Testis (tissue), 3 donors: ENCODE results near the gene SRPK3. TPM values are rescaled to one million over a fixed set of nuclear protein-coding genes. Genes with fewer than 3 reads are reported as not detected.

Source experiments
- DNase-seq: peaks from one replicate; pipeline ENCODE4 v3.0.0-alpha.2; 2019
- H3K27ac ChIP-seq, 2 donors: fragments of 200-600 bp; sonication (generic); one replicate each; pipeline ENCODE4 v1.5.1; 2019
- H3K27me3 ChIP-seq: fragments of 200-600 bp; sonication (generic); one replicate; pipeline ENCODE4 v1.5.1; 2019
- H3K36me3 ChIP-seq: fragments of 200-600 bp; sonication (generic); one replicate; pipeline ENCODE4 v1.5.1; 2017; ENCODE audit warnings: low read depth; ENCODE audit errors: missing control alignments
- H3K4me1 ChIP-seq: fragments of 200-600 bp; sonication (generic); one replicate; pipeline ENCODE4 v1.5.1; 2019
- H3K4me3 ChIP-seq, 2 donors: fragments of 200-600 bp; sonication (generic); one replicate each; pipeline ENCODE4 v1.5.1; 2017 to 2019
- H3K9me3 ChIP-seq: fragments of 200-600 bp; sonication (generic); one replicate; pipeline ENCODE4 v1.5.1; 2017
- CTCF ChIP-seq, 3 experiments: fragments of 450-650 bp in 2 of 3; fragments of 200-600 bp in 1 of 3; sonication (generic) in 1 of 3; IDR thresholded peaks; one replicate each; pipeline ENCODE4 v1.5.1; 2016 to 2019; ENCODE audit warnings: antibody characterized with exemption in 3 of 3, mild to moderate bottlenecking in 2 of 3, moderate library complexity in 1 of 3
- POLR2A ChIP-seq: fragments of 450-650 bp; IDR thresholded peaks from one replicate; pipeline ENCODE4 v1.6.1; 2017; ENCODE audit warnings: antibody characterized with exemption, mild to moderate bottlenecking, moderate library complexity
- WGBS, 2 donors: methylation state at CpG; one replicate each; pipeline ENCODE4 v1.1.5; 2018; 5-methylcytosine and 5-hydroxymethylcytosine counted together
- intact Hi-C: fragments of 100-400 bp; cut with DNase I; formaldehyde crosslinking; loops from one replicate; pipeline ENCODE4 v1.15.1; 2023; ENCODE audit warnings: low total_unique reads
- polyA plus RNA-seq: library from polyadenylated mRNA; stranded (reverse); fragments of 350-450 nt; fragmentation: Illumina TruSeq; extraction: RNeasy Lipid Tissue Mini Kit (QIAGEN cat#74804); gene quantifications from one replicate; pipeline ENCODE4 v1.2.3, GENCODE V29; 2014; ENCODE audit warnings: low read depth, low replicate concordance; ENCODE audit not compliant: insufficient read depth
- total RNA-seq, 2 donors: library from RNA; depleted of rRNA; stranded (reverse); fragments of >200 nt; gene quantifications; one replicate each; pipeline ENCODE4 v1.2.3, GENCODE V29; 2016

SRPK3 gene
- total and polyA plus RNA-seq, 3 donors from 2014 or later: 0.62 to 2.2 (median 1.3) TPM

DNA sequence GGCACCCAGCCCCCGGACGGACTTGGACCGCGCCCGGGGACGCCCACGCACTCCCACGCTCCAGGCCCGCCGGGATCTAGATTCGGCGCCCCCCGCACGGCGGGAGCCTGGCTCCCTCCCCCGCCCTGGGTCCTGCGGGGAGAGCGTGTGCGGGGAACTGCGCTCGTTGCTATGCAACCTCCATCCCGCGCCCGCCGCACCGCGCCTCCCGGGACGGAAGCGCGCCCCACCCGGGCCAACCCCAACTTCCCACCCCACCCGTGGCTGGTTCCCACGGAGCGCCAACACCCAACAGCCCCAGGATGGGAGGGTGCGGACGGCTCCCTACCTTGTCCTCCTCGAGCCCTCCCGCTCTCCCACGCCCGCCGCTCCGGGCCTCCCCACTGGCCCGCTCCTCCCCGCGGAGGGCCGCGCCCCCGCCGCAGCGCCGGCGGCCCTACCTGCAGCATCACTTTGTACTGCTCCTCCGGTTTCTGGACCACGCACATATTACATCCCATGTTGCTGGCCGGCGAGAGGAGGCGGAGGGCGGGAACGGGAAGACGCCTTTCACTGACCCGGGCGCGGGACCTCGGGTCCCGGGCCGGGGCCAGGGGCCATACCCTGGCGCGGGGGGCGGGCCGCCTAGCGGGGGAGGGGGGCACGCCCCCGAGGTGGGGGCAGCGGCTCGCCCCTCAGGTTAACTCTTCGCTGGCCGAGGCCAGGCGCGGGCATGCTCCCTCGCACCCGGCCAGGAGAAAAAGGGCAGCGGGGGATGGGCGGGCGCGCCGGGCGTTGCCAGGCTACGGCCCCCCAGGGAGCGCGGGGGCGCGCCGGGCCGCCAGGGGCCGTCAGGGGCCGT, 49.2 kb downstream of the SRPK3 start, which contains the start of gene PDZD4:
Gene PDZD4, minus strand, starts transcription at position 746 of the 841 bp plus-strand sequence. Its CDS starts 246 bp downstream, at position 500.
- no peak within 1 kb of the TSS for H3K27ac ChIP-seq
- H3K9me3 ChIP-seq: no peaks in the 10 kb centered on the region
- H3K4me3 ChIP-seq: peak within 1 kb of the TSS; percentile 4 to 44
- TF ChIP-seq CTCF (IDR thresholded peaks at IDR 0.05) (no peak), POLR2A (no peak)
- 0% methylated on average over 3 of the region's 97 CpGs; no CpG with 5 or more reads in 1 of the 2 donors for whole genome bisulfite sequencing, 2 donors
- intact Hi-C loops: no loop called here
- H3K36me3 ChIP-seq: no peaks in the 10 kb centered on the region
- no peaks in the 10 kb centered on the region for H3K27me3 ChIP-seq
- H3K4me1 ChIP-seq: peaks cover 4% of the 10 kb centered on the region
- DNase-seq: no peak

DNA sequence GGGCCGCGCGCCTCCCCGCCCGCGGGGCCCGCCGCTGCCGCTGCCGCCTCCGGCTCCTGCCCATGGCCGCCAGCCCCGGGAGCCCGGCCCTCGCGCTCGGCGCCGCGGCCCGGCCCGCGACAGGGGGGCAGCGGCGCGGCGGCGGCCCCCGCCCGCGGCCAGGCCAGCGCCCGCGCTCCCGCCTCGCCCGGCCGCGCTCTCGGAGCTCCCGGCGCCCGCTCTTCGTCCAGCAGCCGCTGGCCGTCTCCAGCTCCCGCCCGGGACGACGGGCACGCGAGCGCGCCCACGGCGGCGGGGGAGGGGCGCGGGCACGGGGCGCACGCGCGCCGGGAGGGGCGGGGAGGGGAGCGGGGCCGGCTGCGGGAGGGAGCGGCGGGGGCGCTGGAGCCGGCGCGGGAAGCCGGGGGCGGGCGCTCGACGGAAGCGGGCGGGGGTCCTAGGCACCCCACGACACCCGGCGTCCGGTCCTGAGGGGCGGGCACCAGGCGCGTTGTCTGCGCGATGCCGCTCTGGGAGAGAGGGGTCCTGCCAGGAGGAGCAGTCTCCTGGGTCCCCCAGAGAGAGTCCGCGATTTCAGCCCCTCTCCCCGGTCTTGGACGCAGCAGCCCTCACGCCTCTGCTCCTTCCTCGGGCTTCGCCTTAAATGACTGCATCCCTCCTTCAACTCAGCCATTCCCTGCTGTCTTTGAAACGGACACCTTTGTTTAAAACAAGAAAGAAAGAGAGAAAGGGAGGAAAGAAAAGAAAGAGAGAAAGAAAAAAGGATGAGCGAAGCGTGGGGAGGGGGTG, 50.0 kb downstream of the SRPK3 start:
- intact Hi-C loops: no loop called here
- TF ChIP-seq POLR2A: no peak
- Histone ChIP-seq H3K4me3 (no peak overlapping the region), H3K27me3 (no peaks in the 10 kb centered on the region), H3K27ac (no peak overlapping the region), H3K36me3 (no peaks in the 10 kb centered on the region), H3K9me3 (no peaks in the 10 kb centered on the region), H3K4me1 (peaks cover 4% of the 10 kb centered on the region)
- no peak for DNase-seq
- 7 to 24% methylated on average over 4 to 8 of the region's 102 CpGs for WGBS, 2 donors

DNA sequence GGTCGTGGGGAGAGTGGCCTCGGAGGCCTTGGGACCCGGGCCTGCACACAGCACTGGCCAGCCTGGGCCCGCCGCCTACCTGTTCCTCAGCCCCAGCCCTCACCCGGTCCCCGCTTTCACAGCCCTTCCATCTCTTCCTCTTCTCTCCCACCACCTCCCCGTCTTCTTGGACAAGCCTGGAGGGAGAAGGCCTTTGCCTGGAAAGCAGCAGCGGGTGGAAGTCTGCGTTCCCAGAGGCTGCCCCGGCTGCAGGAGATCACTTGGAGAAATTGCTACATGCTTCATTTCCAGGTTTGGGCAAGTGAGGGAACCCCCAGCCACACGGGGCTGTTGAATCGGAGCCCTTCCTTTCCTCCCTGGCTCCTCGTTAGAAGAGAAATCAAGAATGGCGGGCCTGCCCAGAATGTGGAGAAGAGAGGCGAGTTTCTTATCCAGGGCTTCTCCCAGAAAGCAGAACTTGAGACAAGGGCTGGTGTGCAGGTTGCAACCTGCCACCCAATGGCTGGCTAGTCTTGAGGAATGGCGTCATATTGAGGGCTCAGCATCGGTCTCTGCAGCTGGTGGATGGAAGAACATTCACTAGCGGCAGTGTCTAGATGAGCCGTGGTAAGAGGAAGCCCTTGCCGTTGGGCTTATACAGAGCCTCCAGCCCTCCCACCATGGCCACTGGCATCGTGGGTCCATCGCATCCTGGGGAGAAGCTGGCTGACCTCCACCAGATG, 50.7 kb downstream of the SRPK3 start:
- H3K9me3 ChIP-seq: no peaks in the 10 kb centered on the region
- intact Hi-C loops: no loop called here
- no peak for DNase-seq
- no peak for TF ChIP-seq CTCF (IDR thresholded peaks at IDR 0.05)
- TF ChIP-seq POLR2A: no peak
- H3K27ac ChIP-seq: no peak overlapping the region
- H3K4me1 ChIP-seq: peaks cover 4% of the 10 kb centered on the region
- WGBS, 2 donors: 40 to 47% methylated on average over 1 to 21 of the region's 23 CpGs
- no peaks in the 10 kb centered on the region for H3K27me3 ChIP-seq
- H3K36me3 ChIP-seq: no peaks in the 10 kb centered on the region
- H3K4me3 ChIP-seq: no peak overlapping the region

DNA sequence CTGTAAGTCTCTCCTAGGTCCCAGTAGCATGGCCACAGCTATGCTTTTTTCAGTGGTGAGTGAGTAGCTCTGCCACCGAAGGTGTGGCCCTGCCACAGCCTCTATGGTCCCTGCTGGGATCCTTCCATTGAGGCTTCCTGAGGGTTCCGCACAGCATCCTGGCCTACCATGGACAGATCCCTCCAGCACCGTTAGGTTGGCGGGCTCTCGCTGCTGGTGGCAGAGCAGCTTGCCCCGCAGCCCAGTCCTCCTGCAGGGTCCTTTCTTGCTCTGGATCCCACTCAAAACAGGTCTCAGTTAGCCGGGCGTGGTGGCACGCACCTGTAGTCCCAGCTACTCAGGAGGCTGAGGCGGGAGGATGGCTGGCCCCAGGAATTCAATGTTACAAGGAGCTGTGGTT, 51.9 kb downstream of the SRPK3 start:
- 92% methylated on average over 10 of the region's 10 CpGs; no CpG with 5 or more reads in 1 of the 2 donors for WGBS, 2 donors
- H3K27me3 ChIP-seq: no peaks in the 10 kb centered on the region
- H3K27ac ChIP-seq: no peak overlapping the region
- no peaks in the 10 kb centered on the region for H3K36me3 ChIP-seq
- H3K9me3 ChIP-seq: no peaks in the 10 kb centered on the region
- DNase-seq: no peak
- no peak overlapping the region for H3K4me3 ChIP-seq
- TF ChIP-seq CTCF (IDR thresholded peaks at IDR 0.05) (no peak), POLR2A (no peak)
- H3K4me1 ChIP-seq: peaks cover 4% of the 10 kb centered on the region
- intact Hi-C loops: no loop called here

Other genes starting within 250 kb of the SRPK3 start
- gene CCNQ, start 181.9 kb upstream of the SRPK3 start, total RNA-seq: 10 to 100 TPM; 26.9 to 27.6 TPM
- gene CCNQ, start 181.9 kb upstream of the SRPK3 start, polyA plus RNA-seq: 19.6 TPM
- gene DUSP9, start 133.8 kb upstream of the SRPK3 start, total RNA-seq: 10 to 100 TPM in 1 of 2 donors, 1 to 10 TPM in 1; 6.2 to 10.2 TPM
- 2.5 TPM for gene DUSP9, start 133.8 kb upstream of the SRPK3 start, polyA plus RNA-seq
- 10 to 100 TPM; 41.0 to 51.5 TPM for gene PNCK, start 107.2 kb upstream of the SRPK3 start, total RNA-seq
- 19.9 TPM for gene PNCK, start 107.2 kb upstream of the SRPK3 start, polyA plus RNA-seq
- 100 to 1,000 TPM in 1 of 2 donors, 10 to 100 TPM in 1; 91.3 to 107 TPM for gene SLC6A8, start 93.1 kb upstream of the SRPK3 start, total RNA-seq
- gene SLC6A8, start 93.1 kb upstream of the SRPK3 start, polyA plus RNA-seq: 73.5 TPM
- 100 to 1,000 TPM; 149 to 153 TPM for gene BCAP31, start 56.7 kb upstream of the SRPK3 start, total RNA-seq
- gene BCAP31, start 56.7 kb upstream of the SRPK3 start, polyA plus RNA-seq: 222 TPM
- gene ABCD1, start 56.2 kb upstream of the SRPK3 start, total RNA-seq: 100 to 1,000 TPM in 1 of 2 donors, 10 to 100 TPM in 1; 84.4 to 112 TPM
- 34.3 TPM for gene ABCD1, start 56.2 kb upstream of the SRPK3 start, polyA plus RNA-seq
- 10 to 100 TPM; 49.3 to 57.9 TPM for gene PLXNB3, start 16.8 kb upstream of the SRPK3 start, total RNA-seq
- gene PLXNB3, start 16.8 kb upstream of the SRPK3 start, polyA plus RNA-seq: 28.0 TPM
- 10 to 100 TPM; 74.9 to 83.1 TPM for gene IDH3G, start 13.3 kb downstream of the SRPK3 start, total RNA-seq
- gene IDH3G, start 13.3 kb downstream of the SRPK3 start, polyA plus RNA-seq: 52.4 TPM
- gene SSR4, start 13.6 kb downstream of the SRPK3 start, total RNA-seq: 100 to 1,000 TPM; 246 to 294 TPM
- gene SSR4, start 13.6 kb downstream of the SRPK3 start, polyA plus RNA-seq: 275 TPM
- gene PDZD4, start 49.5 kb downstream of the SRPK3 start, total RNA-seq: 10 to 100 TPM; 13.5 to 17.2 TPM
- 11.2 TPM for gene PDZD4, start 49.5 kb downstream of the SRPK3 start, polyA plus RNA-seq
- 1 to 10 TPM; 1.7 to 4.5 TPM for gene L1CAM, start 105.1 kb downstream of the SRPK3 start, total RNA-seq
- 2.5 TPM for gene L1CAM, start 105.1 kb downstream of the SRPK3 start, polyA plus RNA-seq
- 1 to 10 TPM in 1 of 2 donors, under 1 TPM in 1; 0.74 to 1.1 TPM for gene AVPR2, start 123.6 kb downstream of the SRPK3 start, total RNA-seq
- gene AVPR2, start 123.6 kb downstream of the SRPK3 start, polyA plus RNA-seq: 1.3 TPM
- 10 to 100 TPM; 34.6 to 41.3 TPM for gene ARHGAP4, start 145.2 kb downstream of the SRPK3 start, total RNA-seq
- gene ARHGAP4, start 145.2 kb downstream of the SRPK3 start, polyA plus RNA-seq: 25.6 TPM
- gene NAA10, start 154.0 kb downstream of the SRPK3 start, total RNA-seq: 10 to 100 TPM; 46.7 to 52.8 TPM
- gene NAA10, start 154.0 kb downstream of the SRPK3 start, polyA plus RNA-seq: 33.9 TPM
- 1 to 10 TPM; 2.8 to 3.4 TPM for gene RENBP, start 163.6 kb downstream of the SRPK3 start, total RNA-seq
- gene RENBP, start 163.6 kb downstream of the SRPK3 start, polyA plus RNA-seq: 4.8 TPM
- gene HCFC1, start 190.8 kb downstream of the SRPK3 start, total RNA-seq: 100 to 1,000 TPM; 102 to 115 TPM
- 32.3 TPM for gene HCFC1, start 190.8 kb downstream of the SRPK3 start, polyA plus RNA-seq
- 10 to 100 TPM; 13.1 to 15.7 TPM for gene TMEM187, start 191.7 kb downstream of the SRPK3 start, total RNA-seq
- 6.1 TPM for gene TMEM187, start 191.7 kb downstream of the SRPK3 start, polyA plus RNA-seq
- gene IRAK1, start 238.9 kb downstream of the SRPK3 start, total RNA-seq: 10 to 100 TPM; 77.6 to 90.8 TPM
- gene IRAK1, start 238.9 kb downstream of the SRPK3 start, polyA plus RNA-seq: 48.6 TPM